Astrocyte (in vitro differentiated cells and primary cell): Measurements from ENCODE around the gene ATG7. TPM values are rescaled to one million over a fixed set of nuclear protein-coding genes. Genes with fewer than 3 reads are reported as not detected.
A peak's percentile ranks its signal among the peaks of the same experiment; 100 is the strongest.

Source experiments
- DNase-seq: peaks from one replicate; pipeline ENCODE4 v3.0.0-alpha.2; 2010; ENCODE audit warnings: low read depth
- FAIRE-seq: peaks from 2 replicates; lab custom pipeline; 2011; peaks lifted over from hg19 to GRCh38; lab: Jason Lieb, UNC
- H2AFZ ChIP-seq: 2 replicates; pipeline ENCODE4 v1.6.0; 2012; ENCODE audit warnings: low read depth, low read length, inconsistent platforms
- H3K27ac ChIP-seq: 2 replicates; pipeline ENCODE4 v1.5.1; 2011; ENCODE audit warnings: low read depth, low read length, inconsistent platforms
- H3K27me3 ChIP-seq: 2 replicates; pipeline ENCODE4 v1.6.0; 2011; ENCODE audit warnings: low read length, inconsistent platforms; ENCODE audit not compliant: insufficient read depth
- H3K36me3 ChIP-seq: 2 replicates; pipeline ENCODE4 v1.5.1; 2011; ENCODE audit warnings: low read length, inconsistent platforms; ENCODE audit not compliant: insufficient read depth
- H3K4me1 ChIP-seq: 2 replicates; pipeline ENCODE4 v1.5.1; 2011; ENCODE audit warnings: low read length, inconsistent platforms; ENCODE audit not compliant: insufficient read depth
- H3K4me2 ChIP-seq: 2 replicates; pipeline ENCODE4 v1.6.0; 2012; ENCODE audit warnings: low read length, inconsistent platforms
- H3K4me3 ChIP-seq: 2 replicates; pipeline ENCODE4 v1.5.1; 2011; ENCODE audit warnings: low read depth, mild to moderate bottlenecking, low read length, inconsistent platforms; ENCODE audit not compliant: insufficient read depth
- H3K79me2 ChIP-seq: 2 replicates; pipeline ENCODE4 v1.6.0; 2012; ENCODE audit warnings: mild to moderate bottlenecking, low read length, inconsistent platforms; ENCODE audit not compliant: insufficient read depth
- H3K9ac ChIP-seq: 2 replicates; pipeline ENCODE4 v1.6.0; 2012; ENCODE audit warnings: mild to moderate bottlenecking, low read length, inconsistent platforms
- H3K9me3 ChIP-seq: 2 replicates; pipeline ENCODE4 v1.5.1; 2012; ENCODE audit warnings: low read depth, mild to moderate bottlenecking, low read length, inconsistent platforms; ENCODE audit not compliant: insufficient read depth
- H4K20me1 ChIP-seq: 2 replicates; pipeline ENCODE4 v1.6.0; 2012; ENCODE audit warnings: low read length, inconsistent platforms; ENCODE audit not compliant: insufficient read depth
- H3K27ac Mint-ChIP-seq: one replicate; pipeline ENCODE4 v1.8.0; 2021; ENCODE audit warnings: mild to moderate bottlenecking, mixed read lengths; ENCODE audit not compliant: unreplicated experiment
- H3K27me3 Mint-ChIP-seq: one replicate; pipeline ENCODE4 v1.8.0; 2021; ENCODE audit warnings: low read depth, mixed read lengths; ENCODE audit not compliant: unreplicated experiment
- H3K36me3 Mint-ChIP-seq: one replicate; pipeline ENCODE4 v1.8.0; 2021; ENCODE audit warnings: low read depth, mixed read lengths; ENCODE audit not compliant: unreplicated experiment
- H3K4me1 Mint-ChIP-seq: one replicate; pipeline ENCODE4 v1.8.0; 2021; ENCODE audit warnings: low read depth, mixed read lengths; ENCODE audit not compliant: unreplicated experiment
- H3K4me3 Mint-ChIP-seq: one replicate; pipeline ENCODE4 v1.8.0; 2021; ENCODE audit warnings: mild to moderate bottlenecking, moderate library complexity, mixed read lengths; ENCODE audit not compliant: unreplicated experiment
- H3K9me3 Mint-ChIP-seq: one replicate; pipeline ENCODE4 v1.8.0; 2021; ENCODE audit warnings: mild to moderate bottlenecking, mixed read lengths; ENCODE audit not compliant: unreplicated experiment
- CTCF ChIP-seq: IDR thresholded peaks from 2 replicates; pipeline ENCODE4 v1.5.1; 2011; ENCODE audit warnings: low read depth, mild to moderate bottlenecking, inconsistent platforms, low read length, moderate library complexity; ENCODE audit not compliant: insufficient read depth
- EZH2 ChIP-seq: IDR thresholded peaks from 2 replicates; pipeline ENCODE4 v1.6.1; 2012; ENCODE audit warnings: mild to moderate bottlenecking, low read length, inconsistent platforms; ENCODE audit not compliant: insufficient read depth
- total RNA-seq: library from RNA; stranded (reverse); gene quantifications from 2 replicates; pipeline ENCODE4 v1.2.1, GENCODE V29; 2021

ATG7 gene
- total RNA-seq, 1 donor from 2014 or later = 29.5 TPM

- Mint-ChIP-seq H3K27ac (no peak overlapping the region), H3K9me3 (no peaks in the 10 kb centered on the region), H3K4me1 (peaks cover 4% of the 10 kb centered on the region), H3K4me3 (no peak overlapping the region), H3K27me3 (no peaks in the 10 kb centered on the region), H3K36me3 (peaks cover 19% of the 10 kb centered on the region)
- Histone ChIP-seq H4K20me1 (no peaks in the 10 kb centered on the region), H3K27ac (no peak overlapping the region), H3K9me3 (no peaks in the 10 kb centered on the region), H3K79me2 (no peaks in the 10 kb centered on the region), H3K4me3 (no peak overlapping the region), H3K4me1 (peaks cover 3% of the 10 kb centered on the region), H3K9ac (no peak overlapping the region), H3K4me2 (no peak overlapping the region), H2AFZ (no peak overlapping the region), H3K36me3 (peaks cover 52% of the 10 kb centered on the region), H3K27me3 (no peaks in the 10 kb centered on the region)
- DNase-seq (peak; percentile 22), FAIRE-seq (no peak)
- no peak for TF ChIP-seq EZH2
Measured at GRCh38 chr3:11312166-11312565, 40.0 kb downstream of the ATG7 start.

GRCh38 chr3:11317300-11317699, 45.1 kb downstream of the ATG7 start:
- H3K4me3 Mint-ChIP-seq = no peak overlapping the region
- Histone ChIP-seq H3K79me2 (no peaks in the 10 kb centered on the region), H3K4me2 (no peak overlapping the region), H3K4me1 (peaks cover 1% of the 10 kb centered on the region), H4K20me1 (no peaks in the 10 kb centered on the region), H3K9ac (no peak overlapping the region), H2AFZ (no peak overlapping the region), H3K36me3 (peaks cover 45% of the 10 kb centered on the region), H3K27ac (no peak overlapping the region), H3K9me3 (no peaks in the 10 kb centered on the region), H3K27me3 (no peaks in the 10 kb centered on the region), H3K4me3 (no peak overlapping the region)
- H3K27ac Mint-ChIP-seq = no peak overlapping the region
- H3K9me3 Mint-ChIP-seq = no peaks in the 10 kb centered on the region
- DNase-seq (no peak), FAIRE-seq (no peak)
- no peak for TF ChIP-seq EZH2
- no peak for TF ChIP-seq CTCF
- peaks cover 33% of the 10 kb centered on the region for H3K36me3 Mint-ChIP-seq
- H3K27me3 Mint-ChIP-seq = no peaks in the 10 kb centered on the region
- no peaks in the 10 kb centered on the region for H3K4me1 Mint-ChIP-seq

GRCh38 chr3:11322931-11323330, 50.7 kb downstream of the ATG7 start:
- Mint-ChIP-seq H3K27me3 (no peaks in the 10 kb centered on the region), H3K4me3 (no peak overlapping the region), H3K4me1 (no peaks in the 10 kb centered on the region), H3K9me3 (no peaks in the 10 kb centered on the region), H3K36me3 (peaks cover 31% of the 10 kb centered on the region), H3K27ac (no peak overlapping the region)
- no peak for FAIRE-seq
- H3K4me3 ChIP-seq = no peak overlapping the region
- no peak overlapping the region for H2AFZ ChIP-seq
- no peak overlapping the region for H3K27ac ChIP-seq
- H3K9ac ChIP-seq = no peak overlapping the region
- H3K4me1 ChIP-seq = no peaks in the 10 kb centered on the region
- no peaks in the 10 kb centered on the region for H3K79me2 ChIP-seq
- no peaks in the 10 kb centered on the region for H3K27me3 ChIP-seq
- peaks cover 25% of the 10 kb centered on the region for H3K36me3 ChIP-seq
- no peak overlapping the region for H3K4me2 ChIP-seq
- no peaks in the 10 kb centered on the region for H3K9me3 ChIP-seq
- TF ChIP-seq EZH2 (no peak), CTCF (no peak)
- no peak for DNase-seq
- H4K20me1 ChIP-seq = no peaks in the 10 kb centered on the region
